Keratinocyte (primary cell): ENCODE results near the gene CUX1.

Experiments
- EZH2 ChIP-seq: IDR thresholded peaks from one replicate; pipeline ENCODE4 v1.6.1; 2012; ENCODE audit warnings: inconsistent platforms, mild to moderate bottlenecking, low read length, moderate library complexity
- TF ChIP-seq, protein P1 (sequence below), 3 experiments: IDR thresholded peaks in 1 of 3; conservative IDR thresholded peaks in 1 of 3; optimal IDR thresholded peaks in 1 of 3; 2 replicates in 2 of 3; 3 replicates in 1 of 3; pipeline versions ENCODE3 to v1.5.1; 2011; ENCODE audit warnings: low read length in 3 of 3, mild to moderate bottlenecking in 3 of 3, moderate library complexity in 2 of 3, control low read depth in 1 of 3, inconsistent platforms in 1 of 3; ENCODE audit not compliant: insufficient read depth in 2 of 3; ENCODE audit errors: extremely low read depth in 1 of 3

DNA sequence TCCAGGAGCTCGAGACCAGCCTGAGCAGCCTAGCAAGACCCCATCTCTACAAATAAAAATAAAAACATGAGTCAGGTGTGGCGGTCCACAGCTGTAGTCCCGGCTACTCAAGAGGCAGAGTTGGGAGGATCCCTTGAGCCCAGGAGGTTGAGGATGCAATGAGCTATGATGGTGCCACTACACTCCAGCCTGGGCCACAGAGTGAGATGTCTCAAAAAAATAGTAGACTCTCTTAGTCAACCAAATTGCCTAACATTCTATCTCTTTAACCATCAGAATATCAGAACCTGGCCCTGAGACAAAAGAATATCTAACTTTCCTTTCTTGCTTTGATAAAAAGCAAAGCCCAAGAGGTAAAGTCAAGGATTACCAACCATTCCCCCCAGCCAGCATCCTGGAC, 35.0 kb upstream of the CUX1 start:
- TF ChIP-seq, protein P1, sequence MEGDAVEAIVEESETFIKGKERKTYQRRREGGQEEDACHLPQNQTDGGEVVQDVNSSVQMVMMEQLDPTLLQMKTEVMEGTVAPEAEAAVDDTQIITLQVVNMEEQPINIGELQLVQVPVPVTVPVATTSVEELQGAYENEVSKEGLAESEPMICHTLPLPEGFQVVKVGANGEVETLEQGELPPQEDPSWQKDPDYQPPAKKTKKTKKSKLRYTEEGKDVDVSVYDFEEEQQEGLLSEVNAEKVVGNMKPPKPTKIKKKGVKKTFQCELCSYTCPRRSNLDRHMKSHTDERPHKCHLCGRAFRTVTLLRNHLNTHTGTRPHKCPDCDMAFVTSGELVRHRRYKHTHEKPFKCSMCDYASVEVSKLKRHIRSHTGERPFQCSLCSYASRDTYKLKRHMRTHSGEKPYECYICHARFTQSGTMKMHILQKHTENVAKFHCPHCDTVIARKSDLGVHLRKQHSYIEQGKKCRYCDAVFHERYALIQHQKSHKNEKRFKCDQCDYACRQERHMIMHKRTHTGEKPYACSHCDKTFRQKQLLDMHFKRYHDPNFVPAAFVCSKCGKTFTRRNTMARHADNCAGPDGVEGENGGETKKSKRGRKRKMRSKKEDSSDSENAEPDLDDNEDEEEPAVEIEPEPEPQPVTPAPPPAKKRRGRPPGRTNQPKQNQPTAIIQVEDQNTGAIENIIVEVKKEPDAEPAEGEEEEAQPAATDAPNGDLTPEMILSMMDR (optimal IDR thresholded peaks at IDR 0.05 in 1 of 3, IDR thresholded peaks at IDR 0.05 in 1 of 3, conservative IDR thresholded peaks at IDR 0.05 in 1 of 3; ENCODE audit: extremely low read depth in 1 of 3, insufficient read depth in 2 of 3, low read length in 3 of 3), result no peak
- TF ChIP-seq EZH2, result no peak
